ENCODE results near the gene MEIOC. TPM values are rescaled to one million over a fixed set of nuclear protein-coding genes. Genes with fewer than 3 reads are reported as not detected.

MEIOC gene
- total and polyA plus RNA-seq, 9 of the 15 experiments (the other 6 are each of a cell fraction or from before 2014, with no cell fraction given) = 0.04 to 0.23 (median 0.06) TPM; not detected in 5

DNA sequence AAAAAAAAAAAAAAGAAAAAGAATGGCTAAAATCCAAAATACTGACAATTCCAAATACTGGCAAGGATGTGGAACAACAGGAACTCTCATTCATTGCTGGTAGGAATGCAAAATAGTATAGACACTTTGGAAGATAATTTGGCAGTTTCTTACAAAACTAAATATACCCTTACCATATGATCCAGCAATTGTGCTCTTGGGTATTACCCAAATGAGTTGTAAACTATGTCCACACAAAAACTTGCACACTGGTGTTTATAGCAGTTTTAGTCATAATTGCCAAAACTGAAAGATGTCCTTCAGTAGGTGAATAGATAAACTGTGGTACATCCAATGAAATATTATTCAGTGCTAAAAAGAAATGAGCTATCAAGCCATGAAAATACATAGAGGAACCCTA is 8.5 kb upstream of the MEIOC start:
- intact Hi-C loops (cut with micrococcal nuclease) = no loop called here
- BruUV-seq (replicated peaks) = no TSS peak
- in situ Hi-C loops (cut with MboI) = no loop called here
- Histone ChIP-seq H2AFZ (ENCODE audit: low read depth, low read length) (no peak overlapping the region), H3K4me2 (ENCODE audit: insufficient read depth, low read length) (no peak overlapping the region), H4K20me1 (replicated peaks; ENCODE audit: control insufficient read depth, insufficient read depth, low read length) (no peaks in the 10 kb centered on the region), H3K36me3 (ENCODE audit: control insufficient read depth, insufficient read depth, low read length) (no peaks in the 10 kb centered on the region), H3K79me2 (ENCODE audit: control insufficient read depth, insufficient read depth, low read length) (no peaks in the 10 kb centered on the region), H3K4me1 (replicated peaks in 1 of 2; ENCODE audit: control insufficient read depth in 2 of 2, insufficient read depth in 2 of 2, low read length in 2 of 2) (peaks cover 0 to 3% of the 10 kb centered on the region in 2 experiments; a peak in 2 of 5 replicates), H3K27me3 (ENCODE audit: control insufficient read depth in 2 of 2, insufficient read depth in 2 of 2, low read length in 2 of 2) (peaks cover 17 to 19% of the 10 kb centered on the region in 2 experiments), H3K9me1 (ENCODE audit: control insufficient read depth, insufficient read depth, low read length) (no peaks in the 10 kb centered on the region), H3K4me3 (no peak overlapping the region), H3K9me3 (replicated peaks; ENCODE audit: control insufficient read depth, insufficient read depth, low read depth, low read length) (no peaks in the 10 kb centered on the region), H3K9ac (ENCODE audit: insufficient read depth in 1 of 2, low read depth in 2 of 2, low read length in 2 of 2) (no peak overlapping the region), H3K27ac (ENCODE audit: extremely low read depth, low read depth, low read length) (no peak overlapping the region)
- FAIRE-seq (no peak), DNase-seq (ENCODE audit: extremely low read depth in 1 of 4, low spot score in 3 of 4) (no peak), ATAC-seq (no peak)
- CTCF ChIA-PET (ENCODE audit: low intra/inter-chr PET ratio) = interaction anchor here (0.7 kb wide), 1 partner anchor 18 kb away, joined by 3 read pairs; no protein-coding TSS in a partner anchor
- POLR2A ChIA-PET = no interaction called here
- TF ChIP-seq, protein P1, sequence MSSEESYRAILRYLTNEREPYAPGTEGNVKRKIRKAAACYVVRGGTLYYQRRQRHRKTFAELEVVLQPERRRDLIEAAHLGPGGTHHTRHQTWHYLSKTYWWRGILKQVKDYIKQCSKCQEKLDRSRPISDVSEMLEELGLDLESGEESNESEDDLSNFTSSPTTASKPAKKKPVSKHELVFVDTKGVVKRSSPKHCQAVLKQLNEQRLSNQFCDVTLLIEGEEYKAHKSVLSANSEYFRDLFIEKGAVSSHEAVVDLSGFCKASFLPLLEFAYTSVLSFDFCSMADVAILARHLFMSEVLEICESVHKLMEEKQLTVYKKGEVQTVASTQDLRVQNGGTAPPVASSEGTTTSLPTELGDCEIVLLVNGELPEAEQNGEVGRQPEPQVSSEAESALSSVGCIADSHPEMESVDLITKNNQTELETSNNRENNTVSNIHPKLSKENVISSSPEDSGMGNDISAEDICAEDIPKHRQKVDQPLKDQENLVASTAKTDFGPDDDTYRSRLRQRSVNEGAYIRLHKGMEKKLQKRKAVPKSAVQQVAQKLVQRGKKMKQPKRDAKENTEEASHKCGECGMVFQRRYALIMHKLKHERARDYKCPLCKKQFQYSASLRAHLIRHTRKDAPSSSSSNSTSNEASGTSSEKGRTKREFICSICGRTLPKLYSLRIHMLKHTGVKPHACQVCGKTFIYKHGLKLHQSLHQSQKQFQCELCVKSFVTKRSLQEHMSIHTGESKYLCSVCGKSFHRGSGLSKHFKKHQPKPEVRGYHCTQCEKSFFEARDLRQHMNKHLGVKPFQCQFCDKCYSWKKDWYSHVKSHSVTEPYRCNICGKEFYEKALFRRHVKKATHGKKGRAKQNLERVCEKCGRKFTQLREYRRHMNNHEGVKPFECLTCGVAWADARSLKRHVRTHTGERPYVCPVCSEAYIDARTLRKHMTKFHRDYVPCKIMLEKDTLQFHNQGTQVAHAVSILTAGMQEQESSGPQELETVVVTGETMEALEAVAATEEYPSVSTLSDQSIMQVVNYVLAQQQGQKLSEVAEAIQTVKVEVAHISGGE (CRISPR knock-in tag; IDR thresholded peaks at IDR 0.05) = no peak
- TF ChIP-seq NR2F6 (CRISPR knock-in tag; IDR thresholded peaks at IDR 0.05) (no peak), ZNF561 (CRISPR knock-in tag; conservative IDR thresholded peaks at IDR 0.05) (no peak), STAT5B (CRISPR knock-in tag; IDR thresholded peaks at IDR 0.05) (no peak), ZNF644 (tag; IDR thresholded peaks at IDR 0.05; ENCODE audit: low read depth) (no peak), SRSF7 (optimal IDR thresholded peaks at IDR 0.05; ENCODE audit: low read depth, low read length) (no peak), ZNF583 (CRISPR knock-in tag; IDR thresholded peaks at IDR 0.05) (no peak), ZNF174 (CRISPR knock-in tag; IDR thresholded peaks at IDR 0.05) (no peak)
- TF ChIP-seq, protein P2, sequence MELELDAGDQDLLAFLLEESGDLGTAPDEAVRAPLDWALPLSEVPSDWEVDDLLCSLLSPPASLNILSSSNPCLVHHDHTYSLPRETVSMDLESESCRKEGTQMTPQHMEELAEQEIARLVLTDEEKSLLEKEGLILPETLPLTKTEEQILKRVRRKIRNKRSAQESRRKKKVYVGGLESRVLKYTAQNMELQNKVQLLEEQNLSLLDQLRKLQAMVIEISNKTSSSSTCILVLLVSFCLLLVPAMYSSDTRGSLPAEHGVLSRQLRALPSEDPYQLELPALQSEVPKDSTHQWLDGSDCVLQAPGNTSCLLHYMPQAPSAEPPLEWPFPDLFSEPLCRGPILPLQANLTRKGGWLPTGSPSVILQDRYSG (tag; conservative IDR thresholded peaks at IDR 0.05; ENCODE audit: low read depth) = no peak
- TF ChIP-seq, protein P3, sequence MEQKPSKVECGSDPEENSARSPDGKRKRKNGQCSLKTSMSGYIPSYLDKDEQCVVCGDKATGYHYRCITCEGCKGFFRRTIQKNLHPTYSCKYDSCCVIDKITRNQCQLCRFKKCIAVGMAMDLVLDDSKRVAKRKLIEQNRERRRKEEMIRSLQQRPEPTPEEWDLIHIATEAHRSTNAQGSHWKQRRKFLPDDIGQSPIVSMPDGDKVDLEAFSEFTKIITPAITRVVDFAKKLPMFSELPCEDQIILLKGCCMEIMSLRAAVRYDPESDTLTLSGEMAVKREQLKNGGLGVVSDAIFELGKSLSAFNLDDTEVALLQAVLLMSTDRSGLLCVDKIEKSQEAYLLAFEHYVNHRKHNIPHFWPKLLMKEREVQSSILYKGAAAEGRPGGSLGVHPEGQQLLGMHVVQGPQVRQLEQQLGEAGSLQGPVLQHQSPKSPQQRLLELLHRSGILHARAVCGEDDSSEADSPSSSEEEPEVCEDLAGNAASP (IDR thresholded peaks at IDR 0.05) = no peak
- TF ChIP-seq, protein P4, sequence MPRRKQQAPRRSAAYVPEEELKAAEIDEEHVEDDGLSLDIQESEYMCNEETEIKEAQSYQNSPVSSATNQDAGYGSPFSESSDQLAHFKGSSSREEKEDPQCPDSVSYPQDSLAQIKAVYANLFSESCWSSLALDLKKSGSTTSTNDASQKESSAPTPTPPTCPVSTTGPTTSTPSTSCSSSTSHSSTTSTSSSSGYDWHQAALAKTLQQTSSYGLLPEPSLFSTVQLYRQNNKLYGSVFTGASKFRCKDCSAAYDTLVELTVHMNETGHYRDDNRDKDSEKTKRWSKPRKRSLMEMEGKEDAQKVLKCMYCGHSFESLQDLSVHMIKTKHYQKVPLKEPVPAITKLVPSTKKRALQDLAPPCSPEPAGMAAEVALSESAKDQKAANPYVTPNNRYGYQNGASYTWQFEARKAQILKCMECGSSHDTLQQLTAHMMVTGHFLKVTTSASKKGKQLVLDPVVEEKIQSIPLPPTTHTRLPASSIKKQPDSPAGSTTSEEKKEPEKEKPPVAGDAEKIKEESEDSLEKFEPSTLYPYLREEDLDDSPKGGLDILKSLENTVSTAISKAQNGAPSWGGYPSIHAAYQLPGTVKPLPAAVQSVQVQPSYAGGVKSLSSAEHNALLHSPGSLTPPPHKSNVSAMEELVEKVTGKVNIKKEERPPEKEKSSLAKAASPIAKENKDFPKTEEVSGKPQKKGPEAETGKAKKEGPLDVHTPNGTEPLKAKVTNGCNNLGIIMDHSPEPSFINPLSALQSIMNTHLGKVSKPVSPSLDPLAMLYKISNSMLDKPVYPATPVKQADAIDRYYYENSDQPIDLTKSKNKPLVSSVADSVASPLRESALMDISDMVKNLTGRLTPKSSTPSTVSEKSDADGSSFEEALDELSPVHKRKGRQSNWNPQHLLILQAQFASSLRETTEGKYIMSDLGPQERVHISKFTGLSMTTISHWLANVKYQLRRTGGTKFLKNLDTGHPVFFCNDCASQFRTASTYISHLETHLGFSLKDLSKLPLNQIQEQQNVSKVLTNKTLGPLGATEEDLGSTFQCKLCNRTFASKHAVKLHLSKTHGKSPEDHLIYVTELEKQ (CRISPR knock-in tag; IDR thresholded peaks at IDR 0.05) = no peak

Data from K562 (cell line).